Ectodermal cell (in vitro differentiated cells): ENCODE measurements around the gene RNPEPL1. TPM values are rescaled to one million over a fixed set of nuclear protein-coding genes. Genes with fewer than 3 reads are reported as not detected.
A peak's percentile ranks its signal among the peaks of the same experiment; 100 is the strongest.
"Not testable (repeated sequence)": the region's sequence is repeated elsewhere in the genome, so short reads cannot be mapped to it uniquely, and the experiment has no call there.

ENCODE experiments used
- H3K27ac ChIP-seq: 2 replicates; pipeline ENCODE4 v1.7.0; 2013; ENCODE audit warnings: mild to moderate bottlenecking, low read depth, low read length; ENCODE audit not compliant: insufficient read depth, poor library complexity, severe bottlenecking
- H3K27me3 ChIP-seq: 2 replicates; pipeline ENCODE4 v1.7.0; 2013; ENCODE audit warnings: mild to moderate bottlenecking, low read length; ENCODE audit not compliant: insufficient read depth, control insufficient read depth, poor library complexity, severe bottlenecking
- H3K36me3 ChIP-seq: one replicate; pipeline ENCODE4 v1.7.0; 2013; ENCODE audit warnings: low read length; ENCODE audit not compliant: control insufficient read depth, insufficient read depth
- H3K4me1 ChIP-seq: one replicate; pipeline ENCODE4 v1.7.0; 2013; ENCODE audit warnings: low read length; ENCODE audit not compliant: control insufficient read depth, insufficient read depth
- H3K4me3 ChIP-seq: 2 replicates; pipeline ENCODE4 v1.7.0; 2013; ENCODE audit warnings: low read depth, low read length, control low read depth; ENCODE audit not compliant: insufficient read depth
- H3K9me3 ChIP-seq: 2 replicates; pipeline ENCODE4 v1.7.0; 2013; ENCODE audit warnings: mild to moderate bottlenecking, low read length, moderate library complexity; ENCODE audit not compliant: control insufficient read depth
- WGBS, 2 experiments: methylation state at CpG; one replicate each; pipeline ENCODE4 v1.1.7; 2013; ENCODE audit warnings: missing lambda C conversion rate in 2 of 2; 5-methylcytosine and 5-hydroxymethylcytosine counted together
- polyA plus RNA-seq, 4 experiments: library from polyadenylated mRNA; stranded (reverse); fragments of 50-300 nt; gene quantifications; one replicate each; pipeline ENCODE4 v1.2.3, GENCODE V29; 2013

RNPEPL1 gene
- polyA plus RNA-seq (2013, experiment 1 of 4), result 8.3 TPM
- 12.3 TPM for polyA plus RNA-seq (2013, experiment 2 of 4)
- polyA plus RNA-seq (2013, experiment 3 of 4), result 8.2 TPM
- polyA plus RNA-seq (2013, experiment 4 of 4), result 9.7 TPM

- H3K4me1 ChIP-seq, result peaks cover 6% of the 10 kb centered on the region
- peaks cover 46% of the 10 kb centered on the region for H3K27me3 ChIP-seq
- 1% methylated on average over 106 of the region's 106 CpGs for WGBS, 2 experiments
- no peaks in the 10 kb centered on the region for H3K36me3 ChIP-seq
- H3K27ac ChIP-seq, result no peak within 1 kb of the TSS
- H3K9me3 ChIP-seq, result no peaks in the 10 kb centered on the region
- peak within 1 kb of the TSS; percentile 40 for H3K4me3 ChIP-seq
Measured at GRCh38 chr2:240567872-240568677, at the start of gene RNPEPL1. Gene RNPEPL1 (plus strand): TSS chr2:240568484. CDS start chr2:240568587, 103 bp downstream.

GRCh38 chr2:240518981-240519380 is 49.3 kb upstream of the RNPEPL1 start:
- WGBS, 2 experiments, result 89 to 95% methylated on average over 5 of the region's 5 CpGs
- H3K27ac ChIP-seq, result no peak overlapping the region
- peaks cover 24% of the 10 kb centered on the region for H3K27me3 ChIP-seq
- H3K4me3 ChIP-seq, result no peak overlapping the region
- no peaks in the 10 kb centered on the region for H3K9me3 ChIP-seq
- H3K36me3 ChIP-seq, result peaks cover 5% of the 10 kb centered on the region
- peaks cover 13% of the 10 kb centered on the region for H3K4me1 ChIP-seq

GRCh38 chr2:240519396-240520129 is 48.7 kb upstream of the RNPEPL1 start:
- H3K4me1 ChIP-seq, result peaks cover 13% of the 10 kb centered on the region
- H3K36me3 ChIP-seq, result peaks cover 6% of the 10 kb centered on the region
- peaks cover 24% of the 10 kb centered on the region for H3K27me3 ChIP-seq
- 53 to 58% methylated on average over 25 of the region's 25 CpGs for whole genome bisulfite sequencing, 2 experiments
- no peaks in the 10 kb centered on the region for H3K9me3 ChIP-seq
- peak overlapping the region; percentile 10 for H3K4me3 ChIP-seq
- no peak overlapping the region for H3K27ac ChIP-seq

- peak overlapping the region; percentile 10 for H3K4me3 ChIP-seq
- peaks cover 24% of the 10 kb centered on the region for H3K27me3 ChIP-seq
- H3K27ac ChIP-seq, result no peak overlapping the region
- 34 to 37% methylated on average over 52 of the region's 52 CpGs for WGBS, 2 experiments
- peaks cover 13% of the 10 kb centered on the region for H3K4me1 ChIP-seq
- peaks cover 6% of the 10 kb centered on the region for H3K36me3 ChIP-seq
- no peaks in the 10 kb centered on the region for H3K9me3 ChIP-seq
Measured at GRCh38 chr2:240520130-240520973, 47.9 kb upstream of the RNPEPL1 start.

- WGBS, 2 experiments, result 92 to 94% methylated on average over 12 of the region's 12 CpGs
- peaks cover 13% of the 10 kb centered on the region for H3K4me1 ChIP-seq
- H3K9me3 ChIP-seq, result no peaks in the 10 kb centered on the region
Measured at GRCh38 chr2:240520974-240521350, 47.3 kb upstream of the RNPEPL1 start.

GRCh38 chr2:240521885-240522284 is 46.4 kb upstream of the RNPEPL1 start:
- H3K27ac ChIP-seq, H3K36me3 ChIP-seq, H3K9me3 ChIP-seq, H3K4me3 ChIP-seq: not testable (repeated sequence)
- Histone ChIP-seq H3K4me1 (peaks cover 13% of the 10 kb centered on the region), H3K27me3 (peaks cover 24% of the 10 kb centered on the region)
- WGBS, 2 experiments, result 91 to 95% methylated on average over 5 of the region's 5 CpGs

More at GRCh38 chr2:240520974-240521350, 47.3 kb upstream of the RNPEPL1 start:
- Histone ChIP-seq H3K27ac (no peak overlapping the region), H3K36me3 (peaks cover 6% of the 10 kb centered on the region), H3K4me3 (no peak overlapping the region), H3K27me3 (peaks cover 24% of the 10 kb centered on the region)

GRCh38 chr2:240522406-240522805 is 45.9 kb upstream of the RNPEPL1 start:
- Histone ChIP-seq H3K27ac (no peak overlapping the region), H3K9me3 (no peaks in the 10 kb centered on the region), H3K4me1 (peaks cover 13% of the 10 kb centered on the region), H3K27me3 (peaks cover 24% of the 10 kb centered on the region), H3K4me3 (no peak overlapping the region), H3K36me3 (peaks cover 6% of the 10 kb centered on the region)
- WGBS, 2 experiments, result 94 to 95% methylated on average over 12 of the region's 12 CpGs

- 93 to 94% methylated on average over 32 of the region's 32 CpGs for WGBS, 2 experiments
- no peaks in the 10 kb centered on the region for H3K9me3 ChIP-seq
- H3K27ac ChIP-seq, result no peak overlapping the region
- peaks cover 13% of the 10 kb centered on the region for H3K4me1 ChIP-seq
- peaks cover 6% of the 10 kb centered on the region for H3K36me3 ChIP-seq
- peaks cover 23% of the 10 kb centered on the region for H3K27me3 ChIP-seq
- no peak overlapping the region for H3K4me3 ChIP-seq
Measured at GRCh38 chr2:240523451-240524281, 44.6 kb upstream of the RNPEPL1 start.

GRCh38 chr2:240524963-240525718 is 43.1 kb upstream of the RNPEPL1 start:
- H3K27ac ChIP-seq, result no peak overlapping the region
- H3K27me3 ChIP-seq, result peaks cover 9% of the 10 kb centered on the region
- peaks cover 4% of the 10 kb centered on the region for H3K4me1 ChIP-seq
- H3K4me3 ChIP-seq, result no peak overlapping the region
- peaks cover 6% of the 10 kb centered on the region for H3K36me3 ChIP-seq
- 81 to 82% methylated on average over 8 of the region's 8 CpGs for WGBS, 2 experiments
- H3K9me3 ChIP-seq, result no peaks in the 10 kb centered on the region
